ENCODE measurements around the gene SPEN.

Gene SPEN

DNA sequence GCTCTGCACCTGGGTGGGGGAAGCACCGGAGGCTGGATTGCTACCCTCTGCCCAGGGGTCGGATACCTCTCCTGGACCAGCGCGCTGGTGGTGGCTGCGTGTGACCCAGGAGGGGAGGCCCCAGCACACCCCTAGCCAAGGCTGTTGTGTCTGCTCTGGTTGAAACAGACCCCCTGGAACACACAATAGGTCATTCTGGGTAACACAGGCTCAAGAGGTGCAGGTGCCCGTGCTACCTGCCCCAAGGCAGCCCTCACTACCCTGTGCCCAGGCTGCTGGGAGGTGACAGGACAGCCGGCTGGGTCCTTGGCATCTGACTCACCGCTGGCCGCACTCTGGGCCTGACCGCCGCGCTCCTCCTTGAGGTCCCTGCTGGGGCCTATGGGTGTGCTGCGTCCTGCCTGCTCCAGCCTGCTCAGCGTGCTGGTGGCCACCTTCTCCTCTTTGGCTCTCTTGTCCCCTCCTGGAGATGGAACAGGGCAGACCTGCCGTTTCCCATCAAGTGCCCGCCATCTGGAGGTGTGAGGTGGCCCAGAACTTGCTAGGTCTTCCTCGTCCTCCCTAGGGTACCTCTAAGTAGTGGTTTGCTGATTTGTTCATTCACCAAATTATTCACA lies 98.4 kb downstream of the SPEN start:
- POLR2A ChIA-PET, result no interaction called here
- H3K4me3 ChIP-seq (ENCODE audit: low read depth, low read length), result no peak overlapping the region
- CTCF ChIA-PET, result no interaction called here
- TF ChIP-seq ZNF223 (tag by site-specific recombination; IDR thresholded peaks at IDR 0.05) (no peak), ZNF366 (tag by site-specific recombination; conservative IDR thresholded peaks at IDR 0.05) (no peak), ZNF558 (tag by site-specific recombination; IDR thresholded peaks at IDR 0.05) (no peak), ZNF544 (tag by site-specific recombination; IDR thresholded peaks at IDR 0.05) (no peak), TRIM28 (IDR thresholded peaks at IDR 0.05; ENCODE audit: borderline replicate concordance, low read length) (no peak)
- TF ChIP-seq, protein P1, sequence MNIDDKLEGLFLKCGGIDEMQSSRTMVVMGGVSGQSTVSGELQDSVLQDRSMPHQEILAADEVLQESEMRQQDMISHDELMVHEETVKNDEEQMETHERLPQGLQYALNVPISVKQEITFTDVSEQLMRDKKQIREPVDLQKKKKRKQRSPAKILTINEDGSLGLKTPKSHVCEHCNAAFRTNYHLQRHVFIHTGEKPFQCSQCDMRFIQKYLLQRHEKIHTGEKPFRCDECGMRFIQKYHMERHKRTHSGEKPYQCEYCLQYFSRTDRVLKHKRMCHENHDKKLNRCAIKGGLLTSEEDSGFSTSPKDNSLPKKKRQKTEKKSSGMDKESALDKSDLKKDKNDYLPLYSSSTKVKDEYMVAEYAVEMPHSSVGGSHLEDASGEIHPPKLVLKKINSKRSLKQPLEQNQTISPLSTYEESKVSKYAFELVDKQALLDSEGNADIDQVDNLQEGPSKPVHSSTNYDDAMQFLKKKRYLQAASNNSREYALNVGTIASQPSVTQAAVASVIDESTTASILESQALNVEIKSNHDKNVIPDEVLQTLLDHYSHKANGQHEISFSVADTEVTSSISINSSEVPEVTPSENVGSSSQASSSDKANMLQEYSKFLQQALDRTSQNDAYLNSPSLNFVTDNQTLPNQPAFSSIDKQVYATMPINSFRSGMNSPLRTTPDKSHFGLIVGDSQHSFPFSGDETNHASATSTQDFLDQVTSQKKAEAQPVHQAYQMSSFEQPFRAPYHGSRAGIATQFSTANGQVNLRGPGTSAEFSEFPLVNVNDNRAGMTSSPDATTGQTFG (tag by site-specific recombination; IDR thresholded peaks at IDR 0.05; ENCODE audit: borderline replicate concordance), result no peak
- TF ChIP-seq, protein P2, sequence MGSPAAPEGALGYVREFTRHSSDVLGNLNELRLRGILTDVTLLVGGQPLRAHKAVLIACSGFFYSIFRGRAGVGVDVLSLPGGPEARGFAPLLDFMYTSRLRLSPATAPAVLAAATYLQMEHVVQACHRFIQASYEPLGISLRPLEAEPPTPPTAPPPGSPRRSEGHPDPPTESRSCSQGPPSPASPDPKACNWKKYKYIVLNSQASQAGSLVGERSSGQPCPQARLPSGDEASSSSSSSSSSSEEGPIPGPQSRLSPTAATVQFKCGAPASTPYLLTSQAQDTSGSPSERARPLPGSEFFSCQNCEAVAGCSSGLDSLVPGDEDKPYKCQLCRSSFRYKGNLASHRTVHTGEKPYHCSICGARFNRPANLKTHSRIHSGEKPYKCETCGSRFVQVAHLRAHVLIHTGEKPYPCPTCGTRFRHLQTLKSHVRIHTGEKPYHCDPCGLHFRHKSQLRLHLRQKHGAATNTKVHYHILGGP (tag by site-specific recombination; IDR thresholded peaks at IDR 0.05), result no peak
- no peak overlapping the region for H3K27ac ChIP-seq (ENCODE audit: extremely low read depth, low read depth, low read length)
- H3K36me3 ChIP-seq (ENCODE audit: control insufficient read depth in 2 of 2, insufficient read depth in 1 of 2, low read length in 2 of 2), result peaks cover 0 to 83% of the 10 kb centered on the region in 2 experiments; a peak in 2 of 3 replicates
- peaks cover 12% of the 10 kb centered on the region for H3K4me1 ChIP-seq (ENCODE audit: control insufficient read depth, insufficient read depth, low read length)
- H3K9me3 ChIP-seq (ENCODE audit: control insufficient read depth, insufficient read depth, low read depth, low read length), result no peaks in the 10 kb centered on the region

DNA sequence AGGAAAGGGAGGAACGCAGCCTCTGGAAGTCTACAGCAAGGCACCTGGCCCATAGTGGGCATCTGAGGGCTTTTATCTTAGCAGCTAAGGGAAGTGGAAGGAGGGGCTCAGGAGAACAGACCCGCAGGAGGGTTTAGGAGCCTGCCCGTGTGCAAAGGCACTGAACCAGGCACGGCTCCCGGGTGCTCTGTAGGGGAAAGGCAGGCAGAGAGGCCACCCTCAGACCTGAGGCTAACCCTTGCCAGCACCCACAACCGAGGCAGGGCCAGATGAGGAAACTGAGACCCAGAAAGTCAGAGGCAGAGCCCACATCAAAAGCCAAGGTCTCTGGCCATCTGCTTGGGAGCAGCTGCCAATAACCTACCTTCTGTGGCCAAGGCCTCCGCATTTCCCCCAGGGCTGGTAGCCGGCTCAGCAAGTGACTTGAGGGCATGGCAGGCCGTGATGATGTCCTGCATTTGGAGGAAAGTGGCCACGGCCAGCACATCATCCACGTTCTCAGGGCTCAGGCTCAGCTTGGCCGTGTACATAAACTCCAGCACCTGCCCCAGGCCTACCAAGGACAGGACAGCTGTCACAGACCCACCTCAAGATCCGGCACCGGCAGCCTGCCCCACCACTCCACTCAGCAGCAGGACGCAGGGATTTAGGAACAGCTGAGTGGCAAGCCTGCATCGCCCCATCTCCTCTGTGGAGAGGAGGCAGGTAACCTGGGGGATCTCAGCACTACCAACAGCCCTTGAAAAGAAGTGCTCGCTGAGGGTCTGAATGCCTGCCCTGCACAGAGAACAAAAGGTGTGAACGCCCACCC lies 99.3 kb downstream of the SPEN start:
- ChIA-PET POLR2A (no interaction called here), CTCF (no interaction called here)
- no peak overlapping the region for H3K4me3 ChIP-seq (ENCODE audit: low read depth, low read length)
- TF ChIP-seq ZNF600 (tag by site-specific recombination; IDR thresholded peaks at IDR 0.05) (peak; percentile 35; the same call in 1 of the 2 replicates), KLF16 (tag by site-specific recombination; IDR thresholded peaks at IDR 0.05) (no peak)
- H3K27ac ChIP-seq (ENCODE audit: extremely low read depth, low read depth, low read length), result no peak overlapping the region
- H3K36me3 ChIP-seq (ENCODE audit: control insufficient read depth in 2 of 2, insufficient read depth in 1 of 2, low read length in 2 of 2), result peaks cover 0 to 78% of the 10 kb centered on the region in 2 experiments; a peak in 2 of 3 replicates
- no peaks in the 10 kb centered on the region for H3K9me3 ChIP-seq (ENCODE audit: control insufficient read depth, insufficient read depth, low read depth, low read length)
- peaks cover 12% of the 10 kb centered on the region for H3K4me1 ChIP-seq (ENCODE audit: control insufficient read depth, insufficient read depth, low read length)

DNA sequence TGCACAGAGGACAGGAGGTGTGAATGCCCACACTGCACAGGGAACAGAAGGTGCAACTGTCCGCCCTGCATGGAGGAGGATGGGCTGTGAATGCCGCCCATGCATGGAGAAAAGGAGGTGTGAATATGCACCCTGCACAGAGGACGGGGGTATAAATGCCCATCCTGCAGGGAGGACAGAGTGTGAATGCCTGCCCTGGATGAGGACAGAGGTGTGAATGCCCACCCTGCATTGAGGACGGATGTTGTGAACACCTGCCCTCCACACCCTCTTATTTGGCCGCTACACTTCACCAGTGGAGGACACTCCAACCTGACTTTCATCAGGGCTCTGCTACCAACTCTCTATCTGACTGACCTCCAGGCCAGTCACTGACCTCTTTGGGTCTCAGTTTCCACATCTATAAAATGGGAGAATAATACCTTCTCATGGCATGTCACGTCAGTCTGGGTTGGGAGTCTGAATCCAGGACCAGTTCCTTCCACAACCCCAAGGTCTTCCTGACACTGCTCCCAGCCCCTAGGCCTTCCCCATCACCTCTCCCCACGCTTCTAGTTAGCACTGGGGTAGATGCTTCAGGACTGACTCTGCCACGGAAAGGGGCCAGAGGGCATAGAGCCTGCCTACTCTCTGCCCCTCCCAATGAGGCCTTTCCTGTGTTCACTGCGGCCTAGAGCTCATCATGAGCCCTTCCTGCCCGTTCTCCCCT lies 100.0 kb downstream of the SPEN start:
- peaks cover 12% of the 10 kb centered on the region for H3K4me1 ChIP-seq (ENCODE audit: control insufficient read depth, insufficient read depth, low read length)
- POLR2A ChIA-PET, result interaction anchor here (0.6 kb wide), 1 partner anchor 103 kb away, joined by 4 read pairs; no protein-coding TSS in a partner anchor
- no peak overlapping the region for H3K27ac ChIP-seq (ENCODE audit: extremely low read depth, low read depth, low read length)
- peaks cover 0 to 78% of the 10 kb centered on the region in 2 experiments; a peak in 2 of 3 replicates for H3K36me3 ChIP-seq (ENCODE audit: control insufficient read depth in 2 of 2, insufficient read depth in 1 of 2, low read length in 2 of 2)
- CTCF ChIA-PET, result no interaction called here
- H3K9me3 ChIP-seq (ENCODE audit: control insufficient read depth, insufficient read depth, low read depth, low read length), result no peaks in the 10 kb centered on the region
- no peak for TF ChIP-seq SCRT1 (tag by site-specific recombination; IDR thresholded peaks at IDR 0.05; ENCODE audit: borderline replicate concordance)
- TF ChIP-seq, protein P3, sequence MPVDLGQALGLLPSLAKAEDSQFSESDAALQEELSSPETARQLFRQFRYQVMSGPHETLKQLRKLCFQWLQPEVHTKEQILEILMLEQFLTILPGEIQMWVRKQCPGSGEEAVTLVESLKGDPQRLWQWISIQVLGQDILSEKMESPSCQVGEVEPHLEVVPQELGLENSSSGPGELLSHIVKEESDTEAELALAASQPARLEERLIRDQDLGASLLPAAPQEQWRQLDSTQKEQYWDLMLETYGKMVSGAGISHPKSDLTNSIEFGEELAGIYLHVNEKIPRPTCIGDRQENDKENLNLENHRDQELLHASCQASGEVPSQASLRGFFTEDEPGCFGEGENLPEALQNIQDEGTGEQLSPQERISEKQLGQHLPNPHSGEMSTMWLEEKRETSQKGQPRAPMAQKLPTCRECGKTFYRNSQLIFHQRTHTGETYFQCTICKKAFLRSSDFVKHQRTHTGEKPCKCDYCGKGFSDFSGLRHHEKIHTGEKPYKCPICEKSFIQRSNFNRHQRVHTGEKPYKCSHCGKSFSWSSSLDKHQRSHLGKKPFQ (tag by site-specific recombination; IDR thresholded peaks at IDR 0.05), result peak; percentile 96
- no peak for TF ChIP-seq HOXA7 (CRISPR knock-in tag; IDR thresholded peaks at IDR 0.05; ENCODE audit: borderline replicate concordance)
- no peak for TF ChIP-seq PRDM1 (tag by site-specific recombination; IDR thresholded peaks at IDR 0.05)
- TF ChIP-seq SP2 (tag by site-specific recombination; IDR thresholded peaks at IDR 0.05), result peak; percentile 21; the same call in 1 of the 2 replicates
- H3K4me3 ChIP-seq (ENCODE audit: low read depth, low read length), result no peak overlapping the region
